Neuronal stem cell (in vitro differentiated cells): Measurements from ENCODE around the gene IL1RN.

Source experiments
- DNase-seq: peaks from one replicate; pipeline ENCODE4 v3.0.0-alpha.2; 2013; ENCODE audit warnings: low spot score
- H2AFZ ChIP-seq: one replicate; pipeline ENCODE4 v1.6.1; 2013; ENCODE audit warnings: mild to moderate bottlenecking, low read length, inconsistent platforms
- H2AK5ac ChIP-seq: 2 replicates; pipeline ENCODE4 v1.6.1; 2013; ENCODE audit warnings: low read depth, mild to moderate bottlenecking, inconsistent platforms, low read length, moderate library complexity, mixed read lengths
- H2BK120ac ChIP-seq: 2 replicates; pipeline ENCODE4 v1.6.1; 2013; ENCODE audit warnings: low read depth, mild to moderate bottlenecking, inconsistent platforms, low read length, moderate library complexity, mixed read lengths
- H2BK12ac ChIP-seq: one replicate; pipeline ENCODE4 v1.6.1; 2013; ENCODE audit warnings: low read length, inconsistent platforms
- H2BK15ac ChIP-seq: 2 replicates; pipeline ENCODE4 v1.6.1; 2013; ENCODE audit warnings: mild to moderate bottlenecking, low read length, inconsistent platforms, mixed read lengths
- H2BK5ac ChIP-seq: one replicate; pipeline ENCODE4 v1.6.1; 2013; ENCODE audit warnings: inconsistent platforms, mild to moderate bottlenecking, low read length, moderate library complexity
- H3K14ac ChIP-seq: one replicate; pipeline ENCODE4 v1.6.1; 2013; ENCODE audit warnings: low read length, inconsistent platforms
- H3K18ac ChIP-seq: 2 replicates; pipeline ENCODE4 v1.6.1; 2013; ENCODE audit warnings: low read length, inconsistent platforms
- H3K23ac ChIP-seq: 2 replicates; pipeline ENCODE4 v1.6.1; 2013; ENCODE audit warnings: low read depth, mild to moderate bottlenecking, mixed read lengths, low read length, inconsistent platforms; ENCODE audit not compliant: poor library complexity
- H3K27ac ChIP-seq: replicated peaks from 3 replicates; pipeline ENCODE4 v1.5.1; 2013; ENCODE audit warnings: low read length, inconsistent platforms
- H3K27me3 ChIP-seq, 3 experiments: 2 replicates each; pipeline ENCODE4 v1.6.1; 2013; ENCODE audit warnings: low read length in 3 of 3, mild to moderate bottlenecking in 2 of 3, inconsistent platforms in 1 of 3, low read depth in 1 of 3, mixed read lengths in 1 of 3, moderate library complexity in 1 of 3; ENCODE audit not compliant: control insufficient read depth in 3 of 3, insufficient read depth in 3 of 3
- H3K36me3 ChIP-seq, 2 donors: replicated peaks in 1 of 2; 2 replicates each; pipeline ENCODE4 v1.6.1; 2013; ENCODE audit warnings: low read length in 2 of 2; ENCODE audit not compliant: control insufficient read depth in 2 of 2, insufficient read depth in 2 of 2
- H3K4ac ChIP-seq: 2 replicates; pipeline ENCODE4 v1.6.1; 2013; ENCODE audit warnings: inconsistent platforms, mild to moderate bottlenecking, low read length, moderate library complexity
- H3K4me1 ChIP-seq, 2 donors: 1 replicate in 1 of 2; 2 replicates in 1 of 2; pipeline ENCODE4 v1.6.1; 2013; ENCODE audit warnings: low read length in 2 of 2, low read depth in 1 of 2; ENCODE audit not compliant: control insufficient read depth in 2 of 2, insufficient read depth in 1 of 2
- H3K4me2 ChIP-seq: one replicate; pipeline ENCODE4 v1.6.1; 2013; ENCODE audit warnings: mild to moderate bottlenecking, low read length, inconsistent platforms; ENCODE audit not compliant: insufficient read depth, poor library complexity, severe bottlenecking
- H3K4me3 ChIP-seq, 2 donors: 2 replicates each; pipeline ENCODE4 v1.5.1; 2013; ENCODE audit warnings: low read length in 2 of 2, mild to moderate bottlenecking in 2 of 2, inconsistent platforms in 1 of 2, moderate library complexity in 1 of 2
- H3K79me1 ChIP-seq: one replicate; pipeline ENCODE4 v1.6.1; 2013; ENCODE audit warnings: low read depth, mild to moderate bottlenecking, inconsistent platforms, low read length, moderate library complexity
- H3K9ac ChIP-seq: one replicate; pipeline ENCODE4 v1.6.1; 2013; ENCODE audit warnings: mild to moderate bottlenecking, low read depth, low read length, inconsistent platforms; ENCODE audit not compliant: poor library complexity
- H3K9me3 ChIP-seq, 2 donors: replicated peaks in 1 of 2; 2 replicates each; pipeline versions ENCODE3 to v1.6.1; 2013; ENCODE audit warnings: low read length in 2 of 2, mild to moderate bottlenecking in 2 of 2, inconsistent platforms in 1 of 2, low read depth in 1 of 2, mixed read lengths in 1 of 2, moderate library complexity in 1 of 2; ENCODE audit not compliant: control insufficient read depth in 2 of 2, insufficient read depth in 1 of 2
- H4K8ac ChIP-seq: one replicate; pipeline ENCODE4 v1.6.1; 2013; ENCODE audit warnings: low read depth, mild to moderate bottlenecking, inconsistent platforms, low read length, moderate library complexity
- H4K91ac ChIP-seq: one replicate; pipeline ENCODE4 v1.6.1; 2013; ENCODE audit warnings: low read length, low read depth, mild to moderate bottlenecking, inconsistent platforms; ENCODE audit not compliant: poor library complexity
- WGBS, 2 donors: extraction: QIAGEN DNeasy Blood & Tissue Kit; methylation state at CpG; one replicate each; pipeline ENCODE4 v1.1.7; 2013; ENCODE audit warnings: missing lambda C conversion rate in 2 of 2, mixed read lengths in 1 of 2; ENCODE audit not compliant: insufficient read length in 2 of 2, insufficient replicate concordance in 1 of 2; ENCODE audit errors: extremely low coverage in 2 of 2; 5-methylcytosine and 5-hydroxymethylcytosine counted together

Gene IL1RN

GRCh38 chr2:113098041-113098440 lies 29.4 kb upstream of the IL1RN start:
- Histone ChIP-seq H3K27ac (no peak overlapping the region), H4K91ac (no peak overlapping the region), H3K18ac (no peak overlapping the region), H2BK5ac (no peak overlapping the region), H2BK15ac (no peak overlapping the region), H2BK120ac (no peak overlapping the region), H2BK12ac (peak overlapping the region; percentile 84), H3K27me3 (peaks cover 0 to under 1% (median 0%) of the 10 kb centered on the region in 3 experiments), H3K79me1 (no peaks in the 10 kb centered on the region), H3K4me1 (no peaks in the 10 kb centered on the region), H3K9me3 (peaks cover 0 to 3% of the 10 kb centered on the region in 2 donors), H2AK5ac (no peak overlapping the region), H3K9ac (no peak overlapping the region), H3K23ac (no peak overlapping the region), H3K4me3 (no peak overlapping the region), H4K8ac (no peak overlapping the region), H3K4me2 (no peak overlapping the region), H2AFZ (no peak overlapping the region), H3K4ac (no peak overlapping the region), H3K36me3 (no peaks in the 10 kb centered on the region), H3K14ac (peak overlapping the region; percentile 21)
- no peak for DNase-seq
- no CpG with 5 or more reads among the region's 4 CpGs for WGBS, 2 donors

GRCh38 chr2:113098532-113098931 lies 28.9 kb upstream of the IL1RN start:
- no peak overlapping the region for H2AK5ac ChIP-seq
- no peak for DNase-seq
- peaks cover 0 to 3% of the 10 kb centered on the region in 2 donors for H3K9me3 ChIP-seq
- no peak overlapping the region for H3K23ac ChIP-seq
- no peak overlapping the region for H3K27ac ChIP-seq
- H3K14ac ChIP-seq: no peak overlapping the region
- H2BK15ac ChIP-seq: no peak overlapping the region
- no peak overlapping the region for H3K4me2 ChIP-seq
- no peak overlapping the region for H3K18ac ChIP-seq
- H3K27me3 ChIP-seq: no peaks in the 10 kb centered on the region
- no peaks in the 10 kb centered on the region for H3K36me3 ChIP-seq
- no peaks in the 10 kb centered on the region for H3K79me1 ChIP-seq
- WGBS, 2 donors: no CpG with 5 or more reads among the region's 6 CpGs
- H2BK120ac ChIP-seq: no peak overlapping the region
- no peak overlapping the region for H2AFZ ChIP-seq
- H3K4ac ChIP-seq: no peak overlapping the region
- H4K91ac ChIP-seq: no peak overlapping the region
- no peaks in the 10 kb centered on the region for H3K4me1 ChIP-seq
- H4K8ac ChIP-seq: no peak overlapping the region
- no peak overlapping the region for H2BK5ac ChIP-seq
- H2BK12ac ChIP-seq: no peak overlapping the region
- H3K4me3 ChIP-seq: no peak overlapping the region
- no peak overlapping the region for H3K9ac ChIP-seq

- Histone ChIP-seq H3K4me3 (no peak overlapping the region), H3K9ac (no peak overlapping the region), H4K8ac (no peak overlapping the region), H3K4me2 (no peak overlapping the region), H2AFZ (no peak overlapping the region), H2AK5ac (no peak overlapping the region), H3K4me1 (no peaks in the 10 kb centered on the region), H2BK5ac (no peak overlapping the region), H3K27ac (no peak overlapping the region), H3K9me3 (peaks cover 0 to 3% of the 10 kb centered on the region in 2 donors), H3K18ac (no peak overlapping the region), H2BK120ac (no peak overlapping the region), H3K79me1 (no peaks in the 10 kb centered on the region), H4K91ac (no peak overlapping the region), H3K36me3 (no peaks in the 10 kb centered on the region), H3K4ac (no peak overlapping the region), H2BK12ac (no peak overlapping the region), H2BK15ac (no peak overlapping the region), H3K27me3 (no peaks in the 10 kb centered on the region), H3K23ac (no peak overlapping the region), H3K14ac (no peak overlapping the region)
- DNase-seq: no peak
- no CpG with 5 or more reads among the region's 2 CpGs for WGBS, 2 donors
Observed at GRCh38 chr2:113102133-113102532, 25.3 kb upstream of the IL1RN start.

DNA sequence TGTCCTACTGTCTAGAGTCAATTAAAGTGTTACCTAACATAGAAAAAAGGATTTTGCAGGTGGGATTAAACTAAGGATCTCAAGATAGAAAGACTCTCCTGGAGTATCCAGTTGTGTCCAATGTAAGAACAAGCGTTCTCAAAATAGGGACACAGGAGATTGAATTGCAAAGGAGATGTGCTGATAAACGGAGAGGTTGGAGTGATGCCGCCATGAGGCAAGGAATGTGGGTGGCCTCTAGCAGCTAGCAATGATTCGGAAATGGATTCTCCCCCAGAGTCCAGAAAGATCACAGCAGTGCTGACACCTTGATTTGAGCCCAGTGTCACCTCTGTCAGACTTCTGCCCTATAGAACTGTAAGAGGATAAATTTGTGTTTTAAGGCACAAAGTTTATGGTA lies 24.1 kb upstream of the IL1RN start:
- H3K4me1 ChIP-seq: no peaks in the 10 kb centered on the region
- no peak overlapping the region for H3K18ac ChIP-seq
- H2AFZ ChIP-seq: no peak overlapping the region
- no peak overlapping the region for H2BK15ac ChIP-seq
- H2BK12ac ChIP-seq: no peak overlapping the region
- H2BK5ac ChIP-seq: no peak overlapping the region
- H2BK120ac ChIP-seq: no peak overlapping the region
- H3K4me3 ChIP-seq: no peak overlapping the region
- no peak overlapping the region for H2AK5ac ChIP-seq
- no CpG with 5 or more reads among the region's 4 CpGs for WGBS, 2 donors
- H3K36me3 ChIP-seq: no peaks in the 10 kb centered on the region
- H4K8ac ChIP-seq: no peak overlapping the region
- H3K4me2 ChIP-seq: no peak overlapping the region
- H3K27me3 ChIP-seq: no peaks in the 10 kb centered on the region
- H3K9ac ChIP-seq: no peak overlapping the region
- H3K14ac ChIP-seq: no peak overlapping the region
- H3K79me1 ChIP-seq: no peaks in the 10 kb centered on the region
- no peak overlapping the region for H3K4ac ChIP-seq
- H4K91ac ChIP-seq: no peak overlapping the region
- no peak overlapping the region for H3K27ac ChIP-seq
- peaks cover 0 to 3% of the 10 kb centered on the region in 2 donors for H3K9me3 ChIP-seq
- no peak overlapping the region for H3K23ac ChIP-seq
- DNase-seq: no peak
